Smooth muscle cell (in vitro differentiated cells): ENCODE results near the gene BATF. TPM values are rescaled to one million over a fixed set of nuclear protein-coding genes. Genes with fewer than 3 reads are reported as not detected.

Source experiments
- DNase-seq: peaks from one replicate; lab custom pipeline; 2025; ENCODE audit not compliant: unreplicated experiment; lab: John Stamatoyannopoulos, UW
- H2AFZ ChIP-seq: fragments of 200-600 bp; sonication (generic); 2 replicates; pipeline ENCODE4 v1.6.0; 2016; ENCODE audit warnings: antibody characterized with exemption, low read depth, mild to moderate bottlenecking
- H3F3A ChIP-seq: fragments of 200-600 bp; sonication (generic); 2 replicates; pipeline ENCODE4 v1.6.0; 2017; ENCODE audit warnings: antibody characterized with exemption, low read depth
- H3K27ac ChIP-seq: fragments of 200-600 bp; sonication (generic); 2 replicates; pipeline ENCODE4 v1.5.1; 2016; ENCODE audit warnings: low read depth, mild to moderate bottlenecking
- H3K27me3 ChIP-seq: fragments of 200-600 bp; sonication (generic); 2 replicates; pipeline ENCODE4 v1.6.1; 2016; ENCODE audit warnings: low read depth, mild to moderate bottlenecking
- H3K36me3 ChIP-seq: fragments of 200-600 bp; sonication (generic); 2 replicates; pipeline ENCODE4 v1.5.1; 2016; ENCODE audit warnings: low read depth
- H3K4me1 ChIP-seq: fragments of 200-600 bp; sonication (generic); 2 replicates; pipeline ENCODE4 v1.5.1; 2016; ENCODE audit warnings: low read depth
- H3K4me2 ChIP-seq: fragments of 200-600 bp; sonication (generic); 2 replicates; pipeline ENCODE4 v1.6.0; 2016; ENCODE audit warnings: mild to moderate bottlenecking
- H3K4me3 ChIP-seq: fragments of 200-600 bp; sonication (generic); 2 replicates; pipeline ENCODE4 v1.5.1; 2016; ENCODE audit warnings: mild to moderate bottlenecking
- H3K79me2 ChIP-seq: fragments of 200-600 bp; sonication (generic); 2 replicates; pipeline ENCODE4 v1.6.0; 2016; ENCODE audit warnings: low read depth, mild to moderate bottlenecking
- H3K9ac ChIP-seq: fragments of 200-600 bp; sonication (generic); 2 replicates; pipeline ENCODE4 v1.6.0; 2016; ENCODE audit warnings: low read depth
- H3K9me3 ChIP-seq: fragments of 200-600 bp; sonication (generic); replicated peaks from 2 replicates; pipeline ENCODE4 v1.5.1; 2016; ENCODE audit warnings: low read depth
- H4K20me1 ChIP-seq: fragments of 200-600 bp; sonication (generic); 2 replicates; pipeline ENCODE4 v1.6.0; 2016; ENCODE audit warnings: low read depth
- WGBS: methylation state at CpG from one replicate; pipeline ENCODE4 v1.1.7; 2016; ENCODE audit warnings: low lambda C conversion rate; 5-methylcytosine and 5-hydroxymethylcytosine counted together
- polyA plus RNA-seq: library from polyadenylated mRNA; unstranded; fragments of >200 nt; fragmentation: Nextera tagmentation; extraction: Ambion mirVana; gene quantifications from 2 replicates; pipeline ENCODE4 v1.2.1, GENCODE V29; 2016
- total RNA-seq: library from RNA; depleted of rRNA; stranded (reverse); fragments of >200 nt; gene quantifications from 2 replicates; pipeline ENCODE4 v1.2.3, GENCODE V29; 2014
- TF ChIP-seq, protein P1 (sequence below): fragments of 200-600 bp; sonication (generic); IDR thresholded peaks from 2 replicates; pipeline ENCODE4 v1.5.1; 2017; ENCODE audit warnings: borderline replicate concordance, mild to moderate bottlenecking, antibody characterized with exemption; ENCODE audit not compliant: insufficient read depth, poor library complexity, severe bottlenecking

The BATF gene
- total and polyA plus RNA-seq, 2 experiments from 2014 or later = not detected

- H3K27me3 ChIP-seq = no peaks in the 10 kb centered on the region
- WGBS = 59% methylated on average over 4 of the region's 4 CpGs
- TF ChIP-seq, protein P1, sequence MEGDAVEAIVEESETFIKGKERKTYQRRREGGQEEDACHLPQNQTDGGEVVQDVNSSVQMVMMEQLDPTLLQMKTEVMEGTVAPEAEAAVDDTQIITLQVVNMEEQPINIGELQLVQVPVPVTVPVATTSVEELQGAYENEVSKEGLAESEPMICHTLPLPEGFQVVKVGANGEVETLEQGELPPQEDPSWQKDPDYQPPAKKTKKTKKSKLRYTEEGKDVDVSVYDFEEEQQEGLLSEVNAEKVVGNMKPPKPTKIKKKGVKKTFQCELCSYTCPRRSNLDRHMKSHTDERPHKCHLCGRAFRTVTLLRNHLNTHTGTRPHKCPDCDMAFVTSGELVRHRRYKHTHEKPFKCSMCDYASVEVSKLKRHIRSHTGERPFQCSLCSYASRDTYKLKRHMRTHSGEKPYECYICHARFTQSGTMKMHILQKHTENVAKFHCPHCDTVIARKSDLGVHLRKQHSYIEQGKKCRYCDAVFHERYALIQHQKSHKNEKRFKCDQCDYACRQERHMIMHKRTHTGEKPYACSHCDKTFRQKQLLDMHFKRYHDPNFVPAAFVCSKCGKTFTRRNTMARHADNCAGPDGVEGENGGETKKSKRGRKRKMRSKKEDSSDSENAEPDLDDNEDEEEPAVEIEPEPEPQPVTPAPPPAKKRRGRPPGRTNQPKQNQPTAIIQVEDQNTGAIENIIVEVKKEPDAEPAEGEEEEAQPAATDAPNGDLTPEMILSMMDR = no peak
Observed at GRCh38 chr14:75566321-75566720, 44.1 kb downstream of the BATF start.

GRCh38 chr14:75566752-75567151 lies 44.5 kb downstream of the BATF start:
- H3K9ac ChIP-seq = no peak overlapping the region
- H3K79me2 ChIP-seq = no peaks in the 10 kb centered on the region
- H3K4me1 ChIP-seq = no peaks in the 10 kb centered on the region
- H3K4me3 ChIP-seq = no peak overlapping the region
- H2AFZ ChIP-seq = no peak overlapping the region
- H3K36me3 ChIP-seq = no peaks in the 10 kb centered on the region
- peak overlapping the region; percentile 44 for H3K27ac ChIP-seq
- WGBS = 90% methylated on average over 8 of the region's 8 CpGs
- no peaks in the 10 kb centered on the region for H3K9me3 ChIP-seq
- no peaks in the 10 kb centered on the region for H4K20me1 ChIP-seq
- DNase-seq = no peak
- TF ChIP-seq, protein P1 = no peak
- H3K27me3 ChIP-seq = no peaks in the 10 kb centered on the region
- no peaks in the 10 kb centered on the region for H3F3A ChIP-seq
- no peak overlapping the region for H3K4me2 ChIP-seq

More at GRCh38 chr14:75566321-75566720, 44.1 kb downstream of the BATF start:
- H4K20me1 ChIP-seq = no peaks in the 10 kb centered on the region
- peak overlapping the region; percentile 44 for H3K27ac ChIP-seq
- H3K9ac ChIP-seq = no peak overlapping the region
- H3K9me3 ChIP-seq = no peaks in the 10 kb centered on the region
- H3K4me1 ChIP-seq = no peaks in the 10 kb centered on the region
- no peak for DNase-seq
- no peaks in the 10 kb centered on the region for H3K79me2 ChIP-seq
- no peaks in the 10 kb centered on the region for H3F3A ChIP-seq
- no peak overlapping the region for H2AFZ ChIP-seq
- no peaks in the 10 kb centered on the region for H3K36me3 ChIP-seq
- H3K4me2 ChIP-seq = no peak overlapping the region
- no peak overlapping the region for H3K4me3 ChIP-seq

DNA sequence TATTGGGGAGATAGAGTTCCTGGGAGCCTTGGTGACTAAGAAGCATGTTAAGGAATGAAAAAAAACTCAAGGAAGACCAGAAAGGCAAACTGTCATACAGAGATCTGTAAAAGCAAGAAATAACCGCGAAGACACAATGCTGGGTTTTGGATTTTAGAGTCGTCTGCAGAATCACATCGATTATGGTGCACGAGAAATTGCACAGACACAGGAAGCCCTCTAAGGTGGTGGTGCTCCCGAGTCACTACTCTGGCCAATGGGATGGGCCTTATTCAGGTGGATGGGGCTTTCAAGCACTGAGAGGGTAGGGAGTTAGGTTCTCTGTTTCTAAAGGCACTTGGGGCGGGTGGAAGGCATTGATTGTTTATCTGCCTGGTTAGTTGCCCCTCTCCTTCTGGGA lies 45.9 kb downstream of the BATF start:
- Histone ChIP-seq H3K4me1 (no peaks in the 10 kb centered on the region), H3K9ac (no peak overlapping the region), H3K79me2 (no peaks in the 10 kb centered on the region), H3K4me3 (no peak overlapping the region), H3K27me3 (no peaks in the 10 kb centered on the region), H3K9me3 (no peaks in the 10 kb centered on the region), H4K20me1 (no peaks in the 10 kb centered on the region), H3K4me2 (no peak overlapping the region), H3K36me3 (no peaks in the 10 kb centered on the region), H2AFZ (no peak overlapping the region), H3F3A (no peaks in the 10 kb centered on the region), H3K27ac (no peak overlapping the region)
- DNase-seq = no peak
- TF ChIP-seq, protein P1 = no peak
- 90% methylated on average over 7 of the region's 7 CpGs for WGBS

GRCh38 chr14:75568791-75569190 lies 46.5 kb downstream of the BATF start:
- Histone ChIP-seq H4K20me1 (no peaks in the 10 kb centered on the region), H3K4me1 (no peaks in the 10 kb centered on the region), H3K9ac (no peak overlapping the region), H3K27me3 (no peaks in the 10 kb centered on the region), H3K36me3 (no peaks in the 10 kb centered on the region), H3K9me3 (no peaks in the 10 kb centered on the region), H3K27ac (no peak overlapping the region), H3K4me2 (no peak overlapping the region), H3K4me3 (no peak overlapping the region), H3K79me2 (no peaks in the 10 kb centered on the region), H3F3A (no peaks in the 10 kb centered on the region), H2AFZ (no peak overlapping the region)
- TF ChIP-seq, protein P1 = no peak
- WGBS = 91% methylated on average over 6 of the region's 6 CpGs
- DNase-seq = no peak
